K562 (cell line): ENCODE measurements around the gene RIT1. TPM values are rescaled to one million over a fixed set of nuclear protein-coding genes. Genes with fewer than 3 reads are reported as not detected.
"Not testable (repeated sequence)": the region's sequence is repeated elsewhere in the genome, so short reads cannot be mapped to it uniquely, and the experiment has no call there.

Experiments
- ATAC-seq: fragments of 200-7000 bp; cut with Tn5 transposase; 3 replicates; pipeline ENCODE4 v1.9.1; 2020; ENCODE audit warnings: moderate library complexity
- BruUV-seq: library from RNA; stranded (reverse); fragments of 400-500 nt; replicated peaks from 2 replicates; lab custom pipeline; 2021; lab: Mats Ljungman, UMichigan
- CTCF ChIA-PET: fragments of 300-600 bp; formaldehyde crosslinking; extraction: SDS; loops from one replicate; lab custom pipeline; 2021; ENCODE audit warnings: low intra/inter-chr PET ratio; lab: Yijun Ruan, JAX
- POLR2A ChIA-PET: fragments of 300-600, 350-650 bp; sonication (Branson Sonifier 250); formaldehyde crosslinking; extraction: SDS; loops from one replicate; lab custom pipeline; 2021; ENCODE audit warnings: antibody characterized with exemption, inconsistent platforms; lab: Yijun Ruan, JAX
- DNase-seq, 4 experiments: peaks; one replicate each; pipeline versions ENCODE4 v3.0.0 to v3.0.0-alpha.2; 2011 to 2018; ENCODE audit warnings: low spot score in 3 of 4, mixed read lengths in 3 of 4; ENCODE audit errors: extremely low read depth in 1 of 4
- FAIRE-seq: peaks from 2 replicates; lab custom pipeline; 2011; peaks lifted over from hg19 to GRCh38; lab: Jason Lieb, UNC
- H2AFZ ChIP-seq: 2 replicates; pipeline ENCODE4 v1.6.0; 2011; ENCODE audit warnings: low read depth, low read length, control low read depth, inconsistent platforms
- H3K27ac ChIP-seq: fragments of 200-600 bp; 3 replicates; pipeline ENCODE4 v1.8.0; 2011; ENCODE audit warnings: low read depth, mild to moderate bottlenecking, control low read depth, inconsistent platforms, low read length, moderate library complexity, mixed read lengths; ENCODE audit errors: extremely low read depth
- H3K27me3 ChIP-seq, 2 experiments: fragments of 300-600 bp in 1 of 2; 2 replicates in 1 of 2; 3 replicates in 1 of 2; pipeline versions ENCODE4 v1.6.0 to v1.8.0; 2011; ENCODE audit warnings: inconsistent platforms in 2 of 2, low read length in 2 of 2, mild to moderate bottlenecking in 1 of 2, mixed read lengths in 1 of 2, moderate library complexity in 1 of 2; ENCODE audit not compliant: control insufficient read depth in 2 of 2, insufficient read depth in 2 of 2
- H3K36me3 ChIP-seq: fragments of 300-600 bp; 3 replicates; pipeline ENCODE4 v1.8.0; 2011; ENCODE audit warnings: mild to moderate bottlenecking, low read length, inconsistent platforms; ENCODE audit not compliant: control insufficient read depth, insufficient read depth
- H3K4me1 ChIP-seq, 2 experiments: fragments of 200-600 bp in 1 of 2; replicated peaks in 1 of 2; 2 replicates in 1 of 2; 3 replicates in 1 of 2; pipeline versions ENCODE4 v1.5.1 to v1.8.0; 2011; ENCODE audit warnings: inconsistent platforms in 2 of 2, low read length in 2 of 2, mild to moderate bottlenecking in 1 of 2, mixed read lengths in 1 of 2, moderate library complexity in 1 of 2; ENCODE audit not compliant: control insufficient read depth in 2 of 2, insufficient read depth in 2 of 2
- H3K4me2 ChIP-seq: 2 replicates; pipeline ENCODE4 v1.6.1; 2011; ENCODE audit warnings: low read length, control low read depth, inconsistent platforms, mixed read lengths; ENCODE audit not compliant: insufficient read depth
- H3K4me3 ChIP-seq: fragments of 200-600 bp; sonication (generic), shearing (Covaris generic); 2 replicates; pipeline ENCODE4 v1.5.1; 2016; ENCODE audit warnings: control low read depth, inconsistent platforms
- H3K79me2 ChIP-seq: fragments of 200-600 bp; 3 replicates; pipeline ENCODE4 v1.8.0; 2011; ENCODE audit warnings: low read length, inconsistent platforms; ENCODE audit not compliant: control insufficient read depth, insufficient read depth
- H3K9ac ChIP-seq, 2 experiments: 2 replicates each; pipeline versions ENCODE4 v1.6.0 to v1.6.1; 2011; ENCODE audit warnings: low read depth in 2 of 2, low read length in 2 of 2, control low read depth in 1 of 2, inconsistent platforms in 1 of 2, mild to moderate bottlenecking in 1 of 2, mixed read lengths in 1 of 2; ENCODE audit not compliant: insufficient read depth in 1 of 2
- H3K9me1 ChIP-seq: one replicate; pipeline ENCODE4 v1.6.0; 2011; ENCODE audit warnings: inconsistent platforms, mild to moderate bottlenecking, low read length, moderate library complexity; ENCODE audit not compliant: control insufficient read depth, insufficient read depth
- H3K9me3 ChIP-seq: replicated peaks from 2 replicates; pipeline ENCODE4 v1.5.1; 2011; ENCODE audit warnings: low read depth, low read length, inconsistent platforms; ENCODE audit not compliant: control insufficient read depth, insufficient read depth
- H4K20me1 ChIP-seq: replicated peaks from 2 replicates; pipeline ENCODE4 v1.6.1; 2011; ENCODE audit warnings: low read length, inconsistent platforms, mixed read lengths; ENCODE audit not compliant: control insufficient read depth, insufficient read depth
- BHLHE40 ChIP-seq: IDR thresholded peaks from 2 replicates; pipeline ENCODE4 v1.6.1; 2011; ENCODE audit warnings: low read length, improper control_type of control experiment
- WGBS: fragments of 100-300 bp; shearing (Covaris generic); methylation state at CpG from one replicate; pipeline ENCODE4 v1.1.6; 2016; ENCODE audit warnings: low coverage, mixed read lengths; ENCODE audit not compliant: insufficient coverage; ENCODE audit errors: missing lambda C conversion rate; 5-methylcytosine and 5-hydroxymethylcytosine counted together
- in situ Hi-C: fragments of 300-500 bp; cut with MboI; formaldehyde crosslinking; loops from 4 replicates; pipeline ENCODE4 v1.15.0; 2018; ENCODE audit warnings: inconsistent platforms, mixed read lengths
- intact Hi-C: fragments of 100-400 bp; cut with micrococcal nuclease; formaldehyde crosslinking; loops from 2 replicates; pipeline ENCODE4 v1.14.2; 2022
- polyA plus RNA-seq, 8 experiments: library from polyadenylated mRNA; depleted of rRNA in 4 of 8; stranded (reverse) in 5 of 8; unstranded in 3 of 8; fragments of >200 nt; fragmentation: Nextera tagmentation in 2 of 8; fragmentation: Illumina TruSeq in 1 of 8; extraction: Ambion mirVana in 2 of 8; extraction: Trizol in 1 of 8; gene quantifications; 2 replicates each; pipeline versions ENCODE4 v1.2.1 to v1.2.3, GENCODE V29; 2011 to 2014; ENCODE audit warnings: inconsistent platforms in 1 of 8, missing spikeins in 1 of 8
- total RNA-seq, 7 experiments: library from RNA; depleted of rRNA in 6 of 7; stranded (reverse); fragments of >200 nt in 6 of 7; fragmentation: Illumina TruSeq in 2 of 7; extraction: Trizol in 2 of 7; gene quantifications; 2 replicates each; pipeline versions ENCODE4 v1.2.1 to v1.2.3, GENCODE V29; 2011 to 2021; ENCODE audit warnings: low replicate concordance in 1 of 7

The RIT1 gene
- total and polyA plus RNA-seq, 9 of the 15 experiments (the other 6 are each of a cell fraction or from before 2014, with no cell fraction given), result 13.5 to 57.6 (median 22.9) TPM

DNA sequence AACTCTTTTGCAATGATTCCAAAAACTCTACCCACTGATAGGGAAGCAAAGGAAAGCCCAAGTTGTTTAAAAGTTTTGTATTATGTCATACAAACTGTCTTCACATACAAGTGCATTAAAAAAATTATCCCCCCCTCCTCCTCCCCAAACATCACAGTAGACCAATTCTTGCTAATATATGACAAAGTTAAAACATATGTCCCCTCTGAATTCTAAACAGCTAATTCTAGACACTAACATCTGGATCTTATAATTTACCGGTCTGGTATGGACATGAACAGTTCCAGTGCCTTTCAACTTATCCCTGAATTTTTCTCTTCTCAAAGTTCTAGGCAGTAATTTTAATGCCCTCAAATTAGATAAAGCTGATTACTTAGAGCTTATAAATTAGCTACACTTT lies 13.4 kb downstream of the RIT1 start:
- intact Hi-C loops (no loop called here), in situ Hi-C loops (no loop called here)
- Histone ChIP-seq H4K20me1 (no peaks in the 10 kb centered on the region), H3K36me3 (peaks cover 55% of the 10 kb centered on the region), H3K9ac (no peak overlapping the region), H3K79me2 (no peaks in the 10 kb centered on the region), H3K4me2 (no peak overlapping the region), H3K27ac (no peak overlapping the region), H3K27me3 (no peaks in the 10 kb centered on the region), H3K4me1 (peaks cover 3 to 16% of the 10 kb centered on the region in 2 experiments; a peak in 4 of 5 replicates), H3K9me3 (no peaks in the 10 kb centered on the region), H3K9me1 (no peaks in the 10 kb centered on the region), H3K4me3 (no peak overlapping the region), H2AFZ (no peak overlapping the region)
- ATAC-seq (no peak), FAIRE-seq (no peak), DNase-seq (no peak)
- ChIA-PET CTCF (no interaction called here), POLR2A (interaction anchor here (0.6 kb wide), 1 partner anchor 1957 kb away, joined by 4 read pairs; no protein-coding TSS in a partner anchor)
- no peak for TF ChIP-seq BHLHE40
- BruUV-seq, result no TSS peak
- 100% methylated on average over 1 of the region's 1 CpG for WGBS

DNA sequence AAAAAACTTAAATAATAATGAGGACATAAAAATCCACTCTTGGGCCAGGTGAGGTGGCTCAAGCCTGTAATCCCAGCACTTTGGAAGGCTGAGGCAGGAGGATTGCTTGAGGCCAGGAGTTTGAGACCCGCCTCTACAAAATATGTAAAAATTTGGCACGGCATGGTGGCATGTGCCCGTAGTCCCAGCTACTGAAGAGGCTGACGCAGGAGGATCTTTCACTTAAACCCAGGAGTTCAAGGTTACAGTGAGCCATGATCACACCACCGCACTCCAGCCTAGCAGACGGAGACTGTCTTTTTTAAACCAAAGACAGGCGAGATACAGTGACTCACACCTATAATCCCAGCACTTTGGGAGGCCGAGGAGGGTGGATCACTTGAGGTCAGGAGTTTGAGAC lies 14.7 kb downstream of the RIT1 start:
- H3K4me2 ChIP-seq, DNase-seq, H3K79me2 ChIP-seq, H3K27ac ChIP-seq, H3K9me1 ChIP-seq, in situ Hi-C loops, BruUV-seq, H2AFZ ChIP-seq, H3K9me3 ChIP-seq, ATAC-seq, H3K27me3 ChIP-seq, CTCF ChIA-PET, H4K20me1 ChIP-seq, intact Hi-C loops, H3K9ac ChIP-seq, H3K4me3 ChIP-seq, FAIRE-seq: not testable (repeated sequence)
- WGBS, result 80% methylated on average over 8 of the region's 8 CpGs
- H3K4me1 ChIP-seq, result peaks cover 3 to 16% of the 10 kb centered on the region in 2 experiments; a peak in 4 of 5 replicates
- H3K36me3 ChIP-seq, result peaks cover 47% of the 10 kb centered on the region
- POLR2A ChIA-PET, result interaction anchor here (0.8 to 1.0 kb wide), 3 partner anchors 12 to 30 kb away, joined by 3 read pairs; no protein-coding TSS in a partner anchor
